ENCODE results near the gene WAPL.

WAPL gene

GRCh38 chr10:86461963-86462804, 59.4 kb downstream of the WAPL start:
- DNase-seq: no peak

DNA sequence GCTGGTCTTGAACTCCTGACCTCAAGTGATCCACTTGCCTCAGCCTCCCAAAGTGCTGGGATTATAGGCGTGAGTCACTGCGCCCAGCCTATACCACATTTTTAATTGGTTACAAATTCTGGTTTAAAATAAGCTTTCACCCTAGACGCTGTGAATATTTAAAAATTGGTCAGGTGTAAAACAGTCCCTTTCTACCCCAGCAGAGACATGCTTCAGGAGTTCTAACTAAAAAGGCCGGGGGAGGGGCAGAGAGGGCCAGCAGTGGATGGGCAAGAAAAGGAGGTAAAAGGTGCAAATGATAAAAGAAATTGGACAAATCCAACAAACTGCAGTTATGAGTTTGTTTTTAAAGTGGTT, 70.0 kb downstream of the WAPL start:
- no peak for DNase-seq

- DNase-seq: no peak
These were observed 70.6 kb downstream of the WAPL start for GRCh38 chr10:86450806-86451603.

GRCh38 chr10:86449926-86450558, 71.5 kb downstream of the WAPL start:
- no peak for DNase-seq

DNA sequence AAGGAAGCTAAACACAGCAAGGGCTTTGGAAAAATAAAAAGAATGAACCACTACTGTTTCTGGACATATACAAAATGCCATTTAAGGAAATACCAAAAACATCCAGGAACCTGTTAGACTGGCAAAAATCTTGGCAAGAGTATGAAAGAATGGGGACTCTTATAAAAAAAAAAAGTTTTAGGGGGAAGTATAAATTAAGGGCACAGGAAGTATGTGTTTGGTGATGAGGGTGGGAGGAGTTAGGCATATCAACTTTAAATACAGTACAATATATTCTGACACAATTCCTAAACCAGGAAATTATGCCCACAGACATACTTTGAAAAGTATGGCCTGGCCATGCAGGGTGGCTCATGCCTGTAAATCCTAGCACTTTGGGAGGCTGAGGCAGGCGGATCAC, 74.2 kb downstream of the WAPL start:
- DNase-seq: no peak

DNA sequence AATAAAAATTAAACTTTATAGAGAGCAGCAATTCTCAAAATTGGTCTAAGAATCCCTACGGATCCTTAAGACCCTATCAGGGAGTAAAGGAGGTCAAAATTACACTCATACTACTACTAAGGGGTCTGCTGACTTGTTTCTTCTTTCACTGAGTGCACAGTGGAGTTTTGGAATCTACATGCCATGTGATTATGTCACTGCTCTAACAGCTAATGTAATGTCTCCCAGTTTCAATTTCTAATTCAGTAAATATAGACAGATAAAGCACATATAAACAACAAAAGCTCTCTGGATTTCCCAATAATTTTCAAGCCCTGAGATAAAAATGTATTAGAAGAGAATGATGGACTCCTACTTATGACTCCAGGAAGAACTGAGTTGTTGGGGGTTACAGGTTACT, 74.6 kb downstream of the WAPL start:
- no peak for DNase-seq

GRCh38 chr10:86446440-86446839, 75.2 kb downstream of the WAPL start:
- no peak for DNase-seq

- no peak for DNase-seq
These were observed 77.7 kb downstream of the WAPL start for GRCh38 chr10:86443936-86444335.

DNA sequence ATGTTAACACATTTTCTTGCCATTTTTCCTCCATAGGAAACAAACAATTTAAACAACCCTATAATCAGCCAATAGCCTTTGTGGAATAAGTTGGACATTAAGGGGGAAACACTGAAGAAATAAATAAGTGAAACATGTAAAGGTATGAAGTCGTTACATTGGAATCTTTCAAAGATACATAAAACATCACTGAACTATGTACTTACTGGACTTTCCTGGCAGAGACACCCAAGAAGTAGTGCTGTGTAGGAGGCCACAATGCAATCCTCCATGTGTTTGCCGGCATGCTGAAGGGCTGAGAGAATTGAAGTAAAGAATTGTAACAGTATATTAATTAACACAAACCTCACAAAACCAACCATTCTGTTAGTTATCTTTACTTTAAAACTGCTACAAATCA, 78.5 kb downstream of the WAPL start:
- no peak for DNase-seq

DNA sequence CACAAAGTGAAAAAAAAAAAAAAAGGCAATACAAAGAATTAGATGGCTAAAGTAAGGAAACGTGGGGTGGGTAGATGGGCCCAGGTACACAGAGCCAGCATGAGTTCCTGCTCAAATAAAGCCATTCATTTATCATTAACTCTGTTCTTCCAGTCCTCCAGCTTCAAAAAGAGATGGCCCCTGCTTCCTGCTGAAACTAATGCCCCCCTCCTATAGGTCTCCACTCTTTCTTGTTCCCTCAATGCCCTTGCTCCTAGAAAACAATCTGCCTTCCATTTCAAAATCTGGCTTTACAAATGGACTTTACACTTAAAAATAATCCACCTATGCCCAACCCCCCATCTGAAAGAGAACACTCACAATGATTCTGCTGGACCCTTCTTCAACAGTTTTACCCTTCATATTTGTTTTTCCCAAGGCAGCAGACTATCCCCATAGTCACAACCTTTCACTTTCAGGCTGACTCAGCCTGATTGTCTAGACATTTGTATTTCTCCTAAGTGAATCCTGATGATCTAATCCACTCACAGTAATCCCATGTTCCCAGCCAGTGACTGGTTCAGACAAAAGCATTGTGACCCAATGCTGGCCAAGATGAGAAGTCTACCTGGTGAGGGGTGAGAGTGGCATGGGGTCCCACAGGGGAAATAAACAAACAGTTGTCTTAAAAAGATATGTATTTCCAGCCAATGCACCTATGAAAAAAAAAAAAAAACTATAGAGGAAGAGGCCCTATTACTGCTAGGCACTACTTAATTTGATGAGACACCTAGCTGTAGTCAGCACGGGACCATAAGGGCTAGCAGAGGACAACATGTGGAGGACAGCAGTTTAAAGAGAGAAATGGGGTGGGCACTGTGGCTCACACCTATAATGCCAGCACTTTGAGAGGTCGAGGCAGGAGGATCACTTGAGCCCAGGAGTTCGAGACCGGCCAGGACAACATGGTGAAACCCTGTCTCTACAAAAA, 80.4 kb downstream of the WAPL start:
- DNase-seq: no peak

DNA sequence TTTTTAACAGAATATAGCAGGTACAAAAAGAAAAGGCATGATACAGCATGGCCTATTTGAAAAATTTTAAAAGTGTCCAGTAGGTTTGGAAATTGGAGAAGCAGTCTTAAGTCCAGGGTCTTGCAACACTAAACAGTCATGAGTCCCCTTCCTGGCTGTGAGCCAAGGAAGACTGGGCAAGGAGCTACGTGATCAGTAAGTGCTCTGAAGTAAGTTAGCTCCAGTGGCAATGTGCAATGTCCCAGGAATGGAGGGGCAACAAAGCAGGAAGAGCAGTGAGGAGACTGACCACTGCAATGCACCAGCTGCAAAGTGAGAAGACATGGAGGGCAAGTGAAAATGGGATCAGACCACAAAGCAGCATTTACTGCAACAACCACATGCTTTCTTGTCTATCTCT, 82.0 kb downstream of the WAPL start:
- no peak for DNase-seq

GRCh38 chr10:86438091-86438749, 83.4 kb downstream of the WAPL start:
- DNase-seq: no peak

GRCh38 chr10:86437447-86437846, 84.1 kb downstream of the WAPL start:
- no peak for DNase-seq

DNA sequence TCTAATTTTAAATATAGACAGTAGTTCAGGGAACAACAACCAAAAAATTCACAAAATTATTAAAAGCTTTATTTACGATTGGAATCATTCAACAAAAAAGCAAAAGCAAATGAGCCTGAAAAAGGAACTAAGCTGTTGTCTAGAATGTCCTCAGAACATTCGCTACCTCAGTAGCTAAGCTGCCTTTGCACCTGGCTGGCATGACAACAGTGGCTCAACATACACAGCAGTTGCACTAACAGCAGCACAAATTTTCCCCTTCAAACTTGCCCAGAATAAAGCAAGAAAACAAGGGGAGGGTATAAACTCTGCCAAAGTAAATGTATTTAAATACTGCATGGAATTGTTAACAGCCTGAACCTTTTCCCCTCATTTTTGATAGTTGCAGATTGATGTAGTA, 84.6 kb downstream of the WAPL start:
- no peak for DNase-seq

GRCh38 chr10:86434656-86435055, 86.9 kb downstream of the WAPL start:
- DNase-seq: no peak

- no peak for DNase-seq
These were observed 97.9 kb downstream of the WAPL start for GRCh38 chr10:86423739-86424138.

DNA sequence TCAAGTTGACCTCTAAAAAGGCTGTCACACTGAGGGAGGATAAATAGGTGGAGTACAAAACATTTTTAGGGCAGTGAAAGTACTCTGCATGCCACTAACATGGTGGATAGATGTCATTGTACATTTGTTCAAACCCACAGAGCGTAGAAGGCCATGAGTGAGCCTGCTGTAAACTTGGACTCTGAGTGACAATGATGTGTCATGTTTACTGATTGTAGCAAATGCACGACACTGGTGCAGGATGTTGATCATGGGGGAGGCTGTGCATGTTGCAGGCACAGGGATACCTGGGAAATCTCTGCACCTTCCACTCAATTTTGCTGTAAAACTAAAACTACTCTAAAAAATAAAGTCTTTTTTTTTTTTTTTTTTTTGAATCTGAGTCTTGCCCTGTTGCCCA, 102.5 kb downstream of the WAPL start:
- DNase-seq: peak; percentile 46

GRCh38 chr10:86415583-86415982, 106.0 kb downstream of the WAPL start:
- DNase-seq: no peak

DNA sequence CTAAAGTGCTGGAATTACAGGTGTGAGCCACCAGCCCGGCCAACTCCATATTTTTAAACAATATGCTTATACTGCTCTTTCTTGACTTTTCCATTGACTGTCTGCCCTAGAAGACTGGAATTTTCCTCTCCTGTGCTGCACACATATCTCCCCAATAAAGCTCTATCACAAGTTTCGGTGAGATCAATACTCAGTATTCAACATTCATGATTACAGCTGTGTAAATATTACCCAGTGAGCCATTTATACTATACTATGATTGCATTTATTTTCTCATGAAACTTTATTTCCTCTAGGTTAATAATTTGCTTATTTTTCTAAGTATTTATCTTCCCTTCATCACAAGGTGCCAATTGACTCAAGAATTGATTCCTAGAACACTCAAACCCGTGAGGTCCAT, 106.5 kb downstream of the WAPL start:
- DNase-seq: no peak

DNA sequence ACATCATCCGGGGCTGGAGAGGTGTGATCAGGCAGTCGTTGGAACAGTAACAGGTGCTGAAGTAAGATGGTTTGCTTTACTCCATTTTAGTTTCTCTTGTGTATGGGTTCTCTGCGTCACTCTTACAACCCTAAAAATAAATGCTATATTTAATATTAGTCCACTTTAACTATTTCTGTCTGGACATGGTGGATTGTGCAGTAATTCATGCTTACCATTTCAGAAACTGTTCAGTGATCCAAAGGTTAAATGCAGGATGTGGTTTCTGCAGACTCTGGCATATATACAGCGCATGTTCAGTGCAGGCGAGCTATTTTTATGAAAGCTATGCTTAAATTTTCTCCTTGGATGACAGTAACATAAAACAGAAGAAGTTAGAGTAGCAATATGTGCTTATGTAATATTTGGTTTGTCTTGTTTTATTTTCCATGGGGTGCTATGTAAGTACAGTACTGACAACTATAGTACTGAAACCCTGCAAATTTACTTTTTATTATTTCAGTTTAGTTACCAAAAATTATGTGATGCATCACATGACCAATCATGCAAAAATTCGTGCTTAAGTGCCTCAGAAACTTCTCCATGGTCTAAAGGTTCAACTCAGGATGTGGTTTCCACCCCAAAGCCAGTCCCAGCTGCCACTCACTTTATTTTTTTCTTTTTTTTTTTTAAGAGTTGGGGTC, 108.4 kb downstream of the WAPL start:
- DNase-seq: peak; percentile 50

- peak; percentile 29 for DNase-seq
These were observed 109.6 kb downstream of the WAPL start for GRCh38 chr10:86411852-86412560.
